Measurements from ENCODE around the gene CTBP2. TPM values are rescaled to one million over a fixed set of nuclear protein-coding genes. Genes with fewer than 3 reads are reported as not detected.
A peak's percentile ranks its signal among the peaks of the same experiment; 100 is the strongest.
"Not testable (repeated sequence)": the region's sequence is repeated elsewhere in the genome, so short reads cannot be mapped to it uniquely, and the experiment has no call there.

Gene CTBP2
- total and polyA plus RNA-seq, 4 donors = 32.4 to 85.7 (median 68.7) TPM

GRCh38 chr10:125151553-125152449 lies 8.6 kb downstream of the CTBP2 start:
- ATAC-seq (ENCODE audit: low FRiP score) (no peak), DNase-seq (peak; percentile 58 to 77)
- no peaks in the 10 kb centered on the region for H3K36me3 ChIP-seq (ENCODE audit: control insufficient read depth in 1 of 2, insufficient read depth in 2 of 2, low read length in 1 of 2)
- 35 to 37% methylated on average over 66 to 81 of the region's 81 CpGs for WGBS, 2 donors
- intact Hi-C loops (cut with DNase I) = loop anchor here (5.0 to 10.0 kb wide), 5 partner anchors 34 to 247 kb away; no protein-coding TSS in a partner anchor
- peaks cover 0 to 11% of the 10 kb centered on the region in 2 donors for H3K4me1 ChIP-seq (ENCODE audit: control insufficient read depth in 1 of 2, insufficient read depth in 2 of 2, low read length in 2 of 2)
- H3K27ac ChIP-seq (ENCODE audit: low read depth in 1 of 2, low read length in 2 of 2) = peak overlapping the region; percentile 9 to 33
- no peaks in the 10 kb centered on the region for H3K9me3 ChIP-seq (ENCODE audit: control insufficient read depth, low read length)
- H3K4me3 ChIP-seq (ENCODE audit: low read length in 2 of 2) = no peak overlapping the region
- no peaks in the 10 kb centered on the region for H3K27me3 ChIP-seq (ENCODE audit: control insufficient read depth in 1 of 2, insufficient read depth in 2 of 2, low read length in 1 of 2)

- intact Hi-C loops (cut with DNase I) = loop anchor here (5.0 to 10.0 kb wide), 5 partner anchors 34 to 246 kb away; no protein-coding TSS in a partner anchor
- 90 to 94% methylated on average over 24 of the region's 24 CpGs for WGBS, 2 donors
Observed at GRCh38 chr10:125151170-125151552, 9.2 kb downstream of the CTBP2 start.

DNA sequence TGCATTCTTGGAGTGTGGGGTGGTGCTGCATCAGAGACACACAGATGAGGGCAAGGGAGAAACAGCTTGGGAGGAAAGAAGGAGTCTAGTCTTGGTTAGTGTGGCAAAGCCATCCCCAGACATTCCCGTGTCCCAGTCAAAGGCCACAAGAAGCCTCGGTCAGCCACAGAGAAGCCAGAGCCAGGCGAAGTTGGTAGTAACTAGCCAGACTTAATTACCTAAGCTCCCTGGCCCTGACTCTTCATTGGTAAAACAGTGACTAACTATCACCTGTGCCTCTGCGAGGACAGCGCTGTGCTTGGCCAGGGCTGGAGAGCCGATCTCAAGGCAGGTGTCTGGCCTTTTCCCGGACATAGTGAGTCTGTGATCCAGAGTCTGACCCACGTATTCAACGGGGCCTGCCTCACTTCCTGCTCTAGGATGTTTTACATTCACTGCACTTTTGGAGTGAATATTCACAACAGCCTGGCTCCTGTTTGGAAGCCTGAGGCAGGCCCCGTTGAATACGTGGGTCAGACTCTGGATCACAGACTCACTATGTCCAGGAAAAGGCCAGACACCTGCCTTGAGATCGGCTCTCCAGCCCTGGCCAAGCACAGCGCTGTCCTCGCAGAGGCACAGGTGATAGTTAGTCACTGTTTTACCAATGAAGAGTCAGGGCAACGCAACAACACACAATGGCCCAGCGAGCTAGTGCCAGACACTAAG lies 9.8 kb downstream of the CTBP2 start:
- not testable (repeated sequence) for H3K4me3 ChIP-seq (ENCODE audit: low read length in 2 of 2); DNase-seq; H3K9me3 ChIP-seq (ENCODE audit: control insufficient read depth, low read length); H3K27ac ChIP-seq (ENCODE audit: low read depth in 1 of 2, low read length in 2 of 2); H3K36me3 ChIP-seq (ENCODE audit: control insufficient read depth in 1 of 2, insufficient read depth in 2 of 2, low read length in 1 of 2); H3K27me3 ChIP-seq (ENCODE audit: control insufficient read depth in 1 of 2, insufficient read depth in 2 of 2, low read length in 1 of 2); H3K4me1 ChIP-seq (ENCODE audit: control insufficient read depth in 1 of 2, insufficient read depth in 2 of 2, low read length in 2 of 2); ATAC-seq (ENCODE audit: low FRiP score)
- intact Hi-C loops (cut with DNase I) = loop anchor here (5.0 to 10.0 kb wide), 5 partner anchors 33 to 246 kb away; no protein-coding TSS in a partner anchor
- 74 to 79% methylated on average over 16 of the region's 16 CpGs for WGBS, 2 donors

More at GRCh38 chr10:125151170-125151552, 9.2 kb downstream of the CTBP2 start:
- Histone ChIP-seq H3K36me3 (ENCODE audit: control insufficient read depth in 1 of 2, insufficient read depth in 2 of 2, low read length in 1 of 2) (no peaks in the 10 kb centered on the region), H3K27me3 (ENCODE audit: control insufficient read depth in 1 of 2, insufficient read depth in 2 of 2, low read length in 1 of 2) (no peaks in the 10 kb centered on the region), H3K27ac (ENCODE audit: low read depth in 1 of 2, low read length in 2 of 2) (no peak overlapping the region), H3K4me3 (ENCODE audit: low read length in 2 of 2) (no peak overlapping the region), H3K4me1 (ENCODE audit: control insufficient read depth in 1 of 2, insufficient read depth in 2 of 2, low read length in 2 of 2) (peaks cover 0 to 11% of the 10 kb centered on the region in 2 donors), H3K9me3 (ENCODE audit: control insufficient read depth, low read length) (no peaks in the 10 kb centered on the region)
- DNase-seq (no peak), ATAC-seq (ENCODE audit: low FRiP score) (no peak)

- no peaks in the 10 kb centered on the region for H3K9me3 ChIP-seq (ENCODE audit: control insufficient read depth, low read length)
- peaks cover 0 to 4% of the 10 kb centered on the region in 2 donors for H3K4me1 ChIP-seq (ENCODE audit: control insufficient read depth in 1 of 2, insufficient read depth in 2 of 2, low read length in 2 of 2)
- WGBS, 2 donors = 86 to 90% methylated on average over 7 of the region's 7 CpGs
- peak overlapping the region in 1 of 2 donors; percentile 10 for H3K27ac ChIP-seq (ENCODE audit: low read depth in 1 of 2, low read length in 2 of 2)
- ATAC-seq (ENCODE audit: low FRiP score) (no peak), DNase-seq (no peak)
- no peaks in the 10 kb centered on the region for H3K36me3 ChIP-seq (ENCODE audit: control insufficient read depth in 1 of 2, insufficient read depth in 2 of 2, low read length in 1 of 2)
- no peaks in the 10 kb centered on the region for H3K27me3 ChIP-seq (ENCODE audit: control insufficient read depth in 1 of 2, insufficient read depth in 2 of 2, low read length in 1 of 2)
- intact Hi-C loops (cut with DNase I) = loop anchor here (5.0 to 10.0 kb wide), 7 partner anchors 32 to 245 kb away; no protein-coding TSS in a partner anchor
- no peak overlapping the region for H3K4me3 ChIP-seq (ENCODE audit: low read length in 2 of 2)
Observed at GRCh38 chr10:125149680-125150047, 10.7 kb downstream of the CTBP2 start.

GRCh38 chr10:125149036-125149679 lies 11.2 kb downstream of the CTBP2 start:
- H3K36me3 ChIP-seq (ENCODE audit: control insufficient read depth in 1 of 2, insufficient read depth in 2 of 2, low read length in 1 of 2) = no peaks in the 10 kb centered on the region
- no peaks in the 10 kb centered on the region for H3K9me3 ChIP-seq (ENCODE audit: control insufficient read depth, low read length)
- H3K27me3 ChIP-seq (ENCODE audit: control insufficient read depth in 1 of 2, insufficient read depth in 2 of 2, low read length in 1 of 2) = no peaks in the 10 kb centered on the region
- H3K4me1 ChIP-seq (ENCODE audit: control insufficient read depth in 1 of 2, insufficient read depth in 2 of 2, low read length in 2 of 2) = peaks cover 0 to 4% of the 10 kb centered on the region in 2 donors
- WGBS, 2 donors = 74 to 75% methylated on average over 12 of the region's 12 CpGs
- H3K4me3 ChIP-seq (ENCODE audit: low read length in 2 of 2) = no peak overlapping the region
- H3K27ac ChIP-seq (ENCODE audit: low read depth in 1 of 2, low read length in 2 of 2) = peak overlapping the region in 1 of 2 donors; percentile 10
- peak; percentile 65 to 87 for DNase-seq
- intact Hi-C loops (cut with DNase I) = loop anchor here (5.0 kb wide), 2 partner anchors 57 to 62 kb away; no protein-coding TSS in a partner anchor
- peak; percentile 39 for ATAC-seq (ENCODE audit: low FRiP score)

DNA sequence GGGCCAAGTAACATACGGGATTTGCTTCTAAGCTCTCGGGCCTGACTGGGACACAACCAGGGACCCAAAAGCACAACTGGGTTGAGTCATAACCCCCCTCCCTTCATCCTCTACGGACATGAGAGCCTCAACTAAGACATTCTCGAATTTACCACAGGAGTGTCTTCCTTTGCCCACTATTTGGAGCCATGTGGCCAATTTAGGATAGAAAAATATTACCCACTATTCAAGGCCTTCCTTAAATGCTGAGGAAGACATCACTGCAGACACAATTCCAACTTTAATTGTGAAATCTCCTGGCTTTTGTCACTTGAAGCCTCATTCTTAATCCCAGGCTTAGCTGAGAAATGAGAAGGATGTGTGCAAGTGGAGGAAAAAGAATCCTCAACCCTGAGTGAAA lies 11.8 kb downstream of the CTBP2 start:
- Histone ChIP-seq H3K27me3 (ENCODE audit: control insufficient read depth in 1 of 2, insufficient read depth in 2 of 2, low read length in 1 of 2) (no peaks in the 10 kb centered on the region), H3K36me3 (ENCODE audit: control insufficient read depth in 1 of 2, insufficient read depth in 2 of 2, low read length in 1 of 2) (no peaks in the 10 kb centered on the region), H3K4me1 (ENCODE audit: control insufficient read depth in 1 of 2, insufficient read depth in 2 of 2, low read length in 2 of 2) (peaks cover 0 to 4% of the 10 kb centered on the region in 2 donors), H3K27ac (ENCODE audit: low read depth in 1 of 2, low read length in 2 of 2) (peak overlapping the region; percentile 3 to 69), H3K4me3 (ENCODE audit: low read length in 2 of 2) (no peak overlapping the region), H3K9me3 (ENCODE audit: control insufficient read depth, low read length) (no peaks in the 10 kb centered on the region)
- whole genome bisulfite sequencing, 2 donors = 11 to 12% methylated on average over 4 of the region's 4 CpGs
- peak; percentile 30 for ATAC-seq (ENCODE audit: low FRiP score)
- intact Hi-C loops (cut with DNase I) = loop anchor here (5.0 kb wide), 2 partner anchors 56 to 61 kb away; no protein-coding TSS in a partner anchor
- DNase-seq = no peak

DNA sequence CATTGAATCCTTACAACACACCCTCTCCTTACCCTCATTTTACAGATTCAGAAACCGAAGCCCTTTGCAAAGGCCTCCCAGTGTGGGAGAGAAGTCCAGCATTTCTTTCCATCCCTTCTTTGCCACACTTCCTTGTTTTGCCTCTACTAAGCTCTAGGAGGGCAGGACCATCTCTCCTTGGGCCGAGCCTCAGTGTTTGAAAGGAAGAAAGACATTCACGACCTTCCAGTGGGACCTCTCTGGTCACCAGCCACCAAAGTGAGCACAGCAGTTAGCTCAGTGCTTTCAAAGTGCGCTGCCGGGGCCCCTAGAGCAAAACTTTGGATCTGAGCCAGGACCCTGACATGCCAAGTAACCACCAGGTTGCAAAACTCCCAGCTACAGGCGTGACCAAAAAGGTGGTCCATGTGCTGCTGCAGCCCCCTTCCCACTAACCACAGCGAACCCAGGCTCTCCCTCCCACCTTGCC lies 12.4 kb downstream of the CTBP2 start:
- DNase-seq = peak in 1 of 2 donors; percentile 80
- WGBS, 2 donors = 6 to 12% methylated on average over 7 of the region's 7 CpGs
- H3K27ac ChIP-seq (ENCODE audit: low read depth in 1 of 2, low read length in 2 of 2) = peak overlapping the region; percentile 53 to 69
- H3K4me1 ChIP-seq (ENCODE audit: control insufficient read depth in 1 of 2, insufficient read depth in 2 of 2, low read length in 2 of 2) = peaks cover 0 to 4% of the 10 kb centered on the region in 2 donors
- H3K36me3 ChIP-seq (ENCODE audit: control insufficient read depth in 1 of 2, insufficient read depth in 2 of 2, low read length in 1 of 2) = no peaks in the 10 kb centered on the region
- ATAC-seq (ENCODE audit: low FRiP score) = peak; percentile 48
- no peak overlapping the region for H3K4me3 ChIP-seq (ENCODE audit: low read length in 2 of 2)
- H3K27me3 ChIP-seq (ENCODE audit: control insufficient read depth in 1 of 2, insufficient read depth in 2 of 2, low read length in 1 of 2) = no peaks in the 10 kb centered on the region
- intact Hi-C loops (cut with DNase I) = loop anchor here (5.0 kb wide), 2 partner anchors 56 to 61 kb away; no protein-coding TSS in a partner anchor
- H3K9me3 ChIP-seq (ENCODE audit: control insufficient read depth, low read length) = no peaks in the 10 kb centered on the region

Measured in aorta (tissue), 5 donors.